HEK293 (cell line): ENCODE data around the gene NFIC.

ENCODE experiments used
- CTCF ChIA-PET: fragments of 350-600 bp; formaldehyde crosslinking; extraction: SDS; loops from one replicate; lab custom pipeline; 2021; ENCODE audit warnings: antibody characterized with exemption; lab: Yijun Ruan, JAX
- POLR2A ChIA-PET: fragments of 300-600 bp; formaldehyde crosslinking; extraction: SDS; loops from one replicate; lab custom pipeline; 2020; ENCODE audit warnings: antibody characterized with exemption, inconsistent platforms; lab: Yijun Ruan, JAX
- H3K27ac ChIP-seq: fragments of 200-500 bp; sonication (Bioruptor generic); 2 replicates; pipeline ENCODE4 v1.5.1; 2014; ENCODE audit warnings: low read depth, low read length, control low read depth, inconsistent platforms; ENCODE audit errors: extremely low read depth
- H3K36me3 ChIP-seq, 2 experiments: fragments of 200-500 bp in 1 of 2; sonication (Bioruptor generic) in 1 of 2; 1 replicate in 1 of 2; 2 replicates in 1 of 2; pipeline ENCODE4 v1.5.1; 2014 to 2017; ENCODE audit warnings: inconsistent platforms in 2 of 2, low read length in 2 of 2; ENCODE audit not compliant: control insufficient read depth in 2 of 2, insufficient read depth in 1 of 2
- H3K4me1 ChIP-seq: fragments of 200-500 bp; sonication (Bioruptor generic); 2 replicates; pipeline ENCODE4 v1.5.1; 2014; ENCODE audit warnings: mild to moderate bottlenecking, low read length, inconsistent platforms; ENCODE audit not compliant: control insufficient read depth, insufficient read depth
- H3K4me3 ChIP-seq: 2 replicates; pipeline ENCODE4 v1.5.1; 2011; ENCODE audit warnings: low read depth, mild to moderate bottlenecking, control low read depth, low read length, moderate library complexity
- H3K9me3 ChIP-seq: fragments of 200-500 bp; sonication (Bioruptor generic); 2 replicates; pipeline ENCODE4 v1.5.1; 2014; ENCODE audit warnings: low read depth, low read length, inconsistent platforms; ENCODE audit not compliant: control insufficient read depth, insufficient read depth
- KLF17 ChIP-seq: fragments of 450-650 bp; formaldehyde crosslinking; IDR thresholded peaks from 2 replicates; pipeline ENCODE4 v1.5.1; 2016; ENCODE audit warnings: missing biosample characterization, missing genetic modification characterization
- KLF7 ChIP-seq: fragments of 450-650 bp; formaldehyde crosslinking; IDR thresholded peaks from 2 replicates; pipeline ENCODE4 v1.5.1; 2016; ENCODE audit warnings: missing biosample characterization, missing genetic modification characterization, borderline replicate concordance
- OSR2 ChIP-seq: fragments of 450-650 bp; formaldehyde crosslinking; IDR thresholded peaks from 2 replicates; pipeline ENCODE4 v1.5.1; 2016; ENCODE audit warnings: missing biosample characterization, missing genetic modification characterization
- OVOL3 ChIP-seq: fragments of 450-650 bp; formaldehyde crosslinking; IDR thresholded peaks from 2 replicates; pipeline ENCODE4 v1.5.1; 2016; ENCODE audit warnings: missing biosample characterization, missing genetic modification characterization
- ZBTB49 ChIP-seq: fragments of 450-650 bp; formaldehyde crosslinking; IDR thresholded peaks from 2 replicates; pipeline ENCODE4 v1.5.1; 2016; ENCODE audit warnings: missing biosample characterization, missing genetic modification characterization, low read depth
- ZNF132 ChIP-seq: fragments of 450-650 bp; formaldehyde crosslinking; IDR thresholded peaks from 2 replicates; pipeline ENCODE4 v1.5.1; 2017; ENCODE audit warnings: missing biosample characterization, missing genetic modification characterization, borderline replicate concordance
- ZNF155 ChIP-seq: fragments of 450-650 bp; formaldehyde crosslinking; IDR thresholded peaks from 2 replicates; pipeline ENCODE4 v1.5.1; 2016; ENCODE audit warnings: missing biosample characterization, missing genetic modification characterization
- ZNF16 ChIP-seq: fragments of 450-650 bp; formaldehyde crosslinking; IDR thresholded peaks from 2 replicates; pipeline ENCODE4 v1.5.1; 2016; ENCODE audit warnings: low read depth, missing biosample characterization, missing genetic modification characterization
- ZNF292 ChIP-seq: fragments of 450-650 bp; formaldehyde crosslinking; IDR thresholded peaks from 2 replicates; pipeline ENCODE4 v1.5.1; 2016; ENCODE audit warnings: low read depth, missing biosample characterization, missing genetic modification characterization, borderline replicate concordance
- ZNF473 ChIP-seq: fragments of 450-650 bp; formaldehyde crosslinking; IDR thresholded peaks from 2 replicates; pipeline ENCODE4 v1.5.1; 2017; ENCODE audit warnings: missing biosample characterization, missing genetic modification characterization
- ZNF488 ChIP-seq: fragments of 450-650 bp; formaldehyde crosslinking; IDR thresholded peaks from 2 replicates; pipeline ENCODE4 v1.5.1; 2016; ENCODE audit warnings: missing biosample characterization, missing genetic modification characterization
- ZNF596 ChIP-seq: fragments of 450-650 bp; IDR thresholded peaks from 2 replicates; pipeline ENCODE4 v1.5.0; 2018; ENCODE audit warnings: missing biosample characterization, mild to moderate bottlenecking, missing genetic modification characterization, moderate library complexity
- ZNF623 ChIP-seq: fragments of 450-650 bp; formaldehyde crosslinking; IDR thresholded peaks from 2 replicates; pipeline ENCODE4 v1.5.1; 2016; ENCODE audit warnings: missing biosample characterization, missing genetic modification characterization
- ZNF626 ChIP-seq: fragments of 450-650 bp; sonication (Bioruptor Pico); formaldehyde crosslinking; IDR thresholded peaks from 2 replicates; pipeline ENCODE4 v1.5.1; 2018; ENCODE audit warnings: missing biosample characterization, missing genetic modification characterization, inconsistent platforms
- ZNF677 ChIP-seq: fragments of 450-650 bp; IDR thresholded peaks from 2 replicates; pipeline ENCODE4 v1.5.0; 2018; ENCODE audit warnings: missing biosample characterization, mild to moderate bottlenecking, missing genetic modification characterization, moderate library complexity
- ZNF701 ChIP-seq: fragments of 450-650 bp; formaldehyde crosslinking; IDR thresholded peaks from 2 replicates; pipeline ENCODE4 v1.5.1; 2016; ENCODE audit warnings: missing biosample characterization, missing genetic modification characterization
- ZNF747 ChIP-seq: fragments of 450-650 bp; formaldehyde crosslinking; IDR thresholded peaks from 2 replicates; pipeline ENCODE4 v1.5.1; 2016; ENCODE audit warnings: missing biosample characterization, missing genetic modification characterization
- ZNF791 ChIP-seq: fragments of 450-650 bp; formaldehyde crosslinking; IDR thresholded peaks from 2 replicates; pipeline ENCODE4 v1.5.1; 2016; ENCODE audit warnings: missing biosample characterization, missing genetic modification characterization
- ZSCAN18 ChIP-seq: fragments of 450-650 bp; formaldehyde crosslinking; IDR thresholded peaks from 2 replicates; pipeline ENCODE4 v1.5.1; 2016; ENCODE audit warnings: missing biosample characterization, missing genetic modification characterization

The NFIC gene

GRCh38 chr19:3509566-3509989 is 143.2 kb downstream of the NFIC start:
- Histone ChIP-seq H3K4me1 (peaks cover 2% of the 10 kb centered on the region; the same call in 1 of the 2 replicates), H3K4me3 (no peak overlapping the region), H3K36me3 (peaks cover 14 to 53% of the 10 kb centered on the region in 2 experiments; a peak in 2 of 3 replicates), H3K27ac (no peak overlapping the region), H3K9me3 (no peaks in the 10 kb centered on the region)
- CTCF ChIA-PET: interaction anchor here (0.5 kb wide), 1 partner anchor 23 kb away, joined by 3 read pairs; no protein-coding TSS in a partner anchor
- POLR2A ChIA-PET: no interaction called here
- no peak for TF ChIP-seq ZNF16
- no peak for TF ChIP-seq ZNF677 (tag by site-specific recombination)
- no peak for TF ChIP-seq OSR2 (tag by site-specific recombination)
- no peak for TF ChIP-seq ZNF488 (tag by site-specific recombination)
- no peak for TF ChIP-seq ZNF701 (tag by site-specific recombination)
- TF ChIP-seq OVOL3 (tag by site-specific recombination): no peak

GRCh38 chr19:3510727-3511126 is 144.3 kb downstream of the NFIC start:
- Histone ChIP-seq H3K9me3 (no peaks in the 10 kb centered on the region), H3K4me1 (peaks cover 2% of the 10 kb centered on the region; the same call in 1 of the 2 replicates)
- CTCF ChIA-PET: no interaction called here
- TF ChIP-seq ZNF747 (tag by site-specific recombination): no peak
- no peak for TF ChIP-seq ZNF626 (tag by site-specific recombination)
- no peak for TF ChIP-seq ZNF473
- no peak for TF ChIP-seq ZNF292 (tag by site-specific recombination)
- TF ChIP-seq ZNF791: no peak
- no peak for TF ChIP-seq ZSCAN18 (tag by site-specific recombination)
- no peak for TF ChIP-seq ZNF596
- TF ChIP-seq KLF7 (tag by site-specific recombination): no peak
- TF ChIP-seq KLF17 (tag by site-specific recombination): no peak
- no peak for TF ChIP-seq ZNF155 (tag by site-specific recombination)
- no peak for TF ChIP-seq ZBTB49 (tag by site-specific recombination)
- TF ChIP-seq ZNF132 (tag by site-specific recombination): no peak
- TF ChIP-seq ZNF623 (tag by site-specific recombination): no peak
- TF ChIP-seq, all 188 proteins: peak for 0
- Histone ChIP-seq H3K4me3 (no peak overlapping the region), H3K36me3 (peaks cover 14 to 57% of the 10 kb centered on the region in 2 experiments; a peak in 2 of 3 replicates), H3K27ac (no peak overlapping the region)
- POLR2A ChIA-PET: interaction anchor here (1.5 kb wide), 1 partner anchor 10 kb away, joined by 5 read pairs; the partner anchor contains the start of gene DOHH
